Vagina (tissue), 2 donors: ENCODE results near the gene DPYD.

Experiments
- POLR2AphosphoS5 ChIP-seq, 2 donors: sonication (generic); formaldehyde crosslinking; IDR thresholded peaks; one replicate each; pipeline ENCODE4 v1.9.0; 2017; ENCODE audit warnings: antibody characterized with exemption in 2 of 2, mild to moderate bottlenecking in 2 of 2, low read depth in 1 of 2; ENCODE audit not compliant: insufficient read depth in 1 of 2
- TF ChIP-seq, protein P1 (sequence below), 3 experiments: fragments of 450-650 bp in 2 of 3; fragments of 200-600 bp in 1 of 3; sonication (generic) in 1 of 3; IDR thresholded peaks; one replicate each; pipeline ENCODE4 v1.5.1; 2017 to 2019; ENCODE audit warnings: antibody characterized with exemption in 3 of 3, mild to moderate bottlenecking in 2 of 3, moderate library complexity in 2 of 3

DNA sequence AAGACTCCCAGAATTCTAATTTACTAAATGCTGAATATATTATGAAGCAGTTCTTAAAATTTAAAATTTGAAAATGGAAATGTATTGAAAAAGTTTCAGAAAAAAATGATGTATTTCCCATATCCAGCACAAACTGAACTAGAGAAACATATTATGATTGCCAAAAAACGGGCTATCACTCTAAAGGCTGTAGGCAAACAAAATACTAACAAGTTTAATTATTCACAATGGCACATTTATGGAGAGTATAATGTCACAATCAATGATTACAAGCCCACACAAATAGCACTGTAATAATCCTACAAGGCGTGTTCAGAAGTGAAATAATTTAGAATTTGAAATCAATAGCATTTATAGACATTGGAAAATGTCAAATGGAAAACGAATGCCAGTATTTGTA, 667.9 kb downstream of the DPYD start:
- TF ChIP-seq, protein P1, sequence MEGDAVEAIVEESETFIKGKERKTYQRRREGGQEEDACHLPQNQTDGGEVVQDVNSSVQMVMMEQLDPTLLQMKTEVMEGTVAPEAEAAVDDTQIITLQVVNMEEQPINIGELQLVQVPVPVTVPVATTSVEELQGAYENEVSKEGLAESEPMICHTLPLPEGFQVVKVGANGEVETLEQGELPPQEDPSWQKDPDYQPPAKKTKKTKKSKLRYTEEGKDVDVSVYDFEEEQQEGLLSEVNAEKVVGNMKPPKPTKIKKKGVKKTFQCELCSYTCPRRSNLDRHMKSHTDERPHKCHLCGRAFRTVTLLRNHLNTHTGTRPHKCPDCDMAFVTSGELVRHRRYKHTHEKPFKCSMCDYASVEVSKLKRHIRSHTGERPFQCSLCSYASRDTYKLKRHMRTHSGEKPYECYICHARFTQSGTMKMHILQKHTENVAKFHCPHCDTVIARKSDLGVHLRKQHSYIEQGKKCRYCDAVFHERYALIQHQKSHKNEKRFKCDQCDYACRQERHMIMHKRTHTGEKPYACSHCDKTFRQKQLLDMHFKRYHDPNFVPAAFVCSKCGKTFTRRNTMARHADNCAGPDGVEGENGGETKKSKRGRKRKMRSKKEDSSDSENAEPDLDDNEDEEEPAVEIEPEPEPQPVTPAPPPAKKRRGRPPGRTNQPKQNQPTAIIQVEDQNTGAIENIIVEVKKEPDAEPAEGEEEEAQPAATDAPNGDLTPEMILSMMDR (IDR thresholded peaks at IDR 0.05) = no peak
- TF ChIP-seq POLR2AphosphoS5 (IDR thresholded peaks at IDR 0.05; ENCODE audit: insufficient read depth in 1 of 2, low read depth in 1 of 2) = no peak
